A673 (cell line): ENCODE measurements around the gene EFHC2. TPM values are rescaled to one million over a fixed set of nuclear protein-coding genes. Genes with fewer than 3 reads are reported as not detected.
A peak's percentile ranks its signal among the peaks of the same experiment; 100 is the strongest.
"Not testable (repeated sequence)": the region's sequence is repeated elsewhere in the genome, so short reads cannot be mapped to it uniquely, and the experiment has no call there.

Experiments used
- BruUV-seq: library from RNA; stranded (reverse); fragments of 400-500 nt; replicated peaks from 2 replicates; lab custom pipeline; 2021; lab: Mats Ljungman, UMichigan
- CTCF ChIA-PET: fragments of 300-600 bp; sonication (Branson Sonifier 250); formaldehyde crosslinking; loops from one replicate; lab custom pipeline; 2022; ENCODE audit warnings: antibody characterized with exemption; lab: Charles Lee
- POLR2A ChIA-PET: fragments of 300-600 bp; sonication (Branson Sonifier 250); formaldehyde crosslinking; loops from one replicate; lab custom pipeline; 2022; ENCODE audit warnings: antibody characterized with exemption; ENCODE audit not compliant: low non-redundant PET; lab: Charles Lee
- DNase-seq: peaks from one replicate; pipeline ENCODE4 v3.0.0-alpha.2; 2015; ENCODE audit warnings: low spot score
- H3K27ac ChIP-seq: fragments of 200-600 bp; sonication (generic); 2 replicates; pipeline ENCODE4 v1.5.1; 2016; ENCODE audit warnings: mixed run types, low read depth, mild to moderate bottlenecking, mixed read lengths, antibody characterized with exemption, low read length; ENCODE audit not compliant: poor library complexity, severe bottlenecking
- H3K27me3 ChIP-seq: fragments of 200-600 bp; sonication (generic); replicated peaks from 2 replicates; pipeline ENCODE4 v1.6.1; 2017; ENCODE audit warnings: mixed run types, low read depth, mild to moderate bottlenecking, mixed read lengths, antibody characterized with exemption, low read length; ENCODE audit not compliant: insufficient read depth, poor library complexity
- H3K36me3 ChIP-seq: fragments of 200-600 bp; sonication (generic); 2 replicates; pipeline ENCODE4 v1.6.1; 2016; ENCODE audit warnings: mixed run types, mild to moderate bottlenecking, mixed read lengths, antibody characterized with exemption, low read length; ENCODE audit not compliant: insufficient read depth, poor library complexity, severe bottlenecking
- H3K4me1 ChIP-seq: fragments of 200-600 bp; sonication (generic); 2 replicates; pipeline ENCODE4 v1.6.1; 2017; ENCODE audit warnings: mixed run types, mild to moderate bottlenecking, mixed read lengths, antibody characterized with exemption, low read length; ENCODE audit not compliant: insufficient read depth, poor library complexity, severe bottlenecking
- H3K4me3 ChIP-seq: fragments of 200-600 bp; sonication (generic); 2 replicates; pipeline ENCODE4 v1.5.1; 2016; ENCODE audit warnings: low read depth, mixed run types, mild to moderate bottlenecking, mixed read lengths, low read length; ENCODE audit not compliant: poor library complexity, severe bottlenecking
- H3K9me3 ChIP-seq: fragments of 200-600 bp; sonication (generic); 2 replicates; pipeline ENCODE4 v1.6.1; 2016; ENCODE audit warnings: mixed run types, low read depth, mild to moderate bottlenecking, mixed read lengths, antibody characterized with exemption, low read length; ENCODE audit not compliant: poor library complexity, severe bottlenecking
- CTCF ChIP-seq: fragments of 300-800, 200-600 bp; sonication (generic); conservative IDR thresholded peaks from 2 replicates; pipeline ENCODE4 v1.5.1; 2017; ENCODE audit warnings: low read depth, mild to moderate bottlenecking, antibody characterized with exemption, low read length, moderate library complexity, mixed read lengths
- EZH2 ChIP-seq: fragments of 200-600 bp; sonication (generic); IDR thresholded peaks from 2 replicates; pipeline ENCODE4 v1.6.1; 2017; ENCODE audit warnings: borderline replicate concordance, low read depth, mild to moderate bottlenecking, mixed read lengths, antibody characterized with exemption, low read length; ENCODE audit not compliant: poor library complexity, severe bottlenecking
- intact Hi-C: fragments of 100-400 bp; cut with micrococcal nuclease; formaldehyde crosslinking; loops from one replicate; pipeline ENCODE4 v1.10.0; 2022; ENCODE audit not compliant: unreplicated experiment
- total RNA-seq: library from RNA; stranded (reverse); gene quantifications from 2 replicates; pipeline ENCODE4 v1.2.3, GENCODE V29; 2021

Gene EFHC2
- total RNA-seq, 1 experiment from 2014 or later = 0.11 TPM

GRCh38 chrX:44202596-44202995, 140.9 kb downstream of the EFHC2 start:
- Histone ChIP-seq H3K27me3 (peaks cover 17% of the 10 kb centered on the region), H3K36me3 (no peaks in the 10 kb centered on the region), H3K4me3 (no peak overlapping the region), H3K9me3 (no peaks in the 10 kb centered on the region), H3K27ac (no peak overlapping the region), H3K4me1 (no peaks in the 10 kb centered on the region)
- no TSS peak for BruUV-seq
- ChIA-PET POLR2A (no interaction called here), CTCF (interaction anchor here (0.8 kb wide), 1 partner anchor 244 kb away, joined by 3 read pairs; no protein-coding TSS in a partner anchor)
- TF ChIP-seq EZH2 = no peak
- no peak for TF ChIP-seq CTCF
- DNase-seq = no peak
- intact Hi-C loops = loop anchor here (10.0 kb wide), 1 partner anchor 58 kb away; no protein-coding TSS in a partner anchor

GRCh38 chrX:44189116-44189515, 154.4 kb downstream of the EFHC2 start:
- no peaks in the 10 kb centered on the region for H3K36me3 ChIP-seq
- no peaks in the 10 kb centered on the region for H3K9me3 ChIP-seq
- TF ChIP-seq EZH2 (no peak), CTCF (no peak)
- no peak overlapping the region for H3K27ac ChIP-seq
- ChIA-PET POLR2A (no interaction called here), CTCF (no interaction called here)
- intact Hi-C loops = no loop called here
- H3K4me1 ChIP-seq = no peaks in the 10 kb centered on the region
- BruUV-seq = no TSS peak
- DNase-seq = no peak
- no peaks in the 10 kb centered on the region for H3K27me3 ChIP-seq
- H3K4me3 ChIP-seq = no peak overlapping the region

GRCh38 chrX:44187915-44188314, 155.6 kb downstream of the EFHC2 start:
- H3K27ac ChIP-seq, H3K4me3 ChIP-seq, H3K27me3 ChIP-seq, H3K36me3 ChIP-seq, BruUV-seq, intact Hi-C loops, DNase-seq, CTCF ChIA-PET, H3K9me3 ChIP-seq, H3K4me1 ChIP-seq, POLR2A ChIA-PET: not testable (repeated sequence)

GRCh38 chrX:44183329-44183728, 160.1 kb downstream of the EFHC2 start:
- no peak for DNase-seq
- Histone ChIP-seq H3K27ac (no peak overlapping the region), H3K36me3 (no peaks in the 10 kb centered on the region), H3K27me3 (no peaks in the 10 kb centered on the region), H3K4me3 (no peak overlapping the region), H3K4me1 (no peaks in the 10 kb centered on the region), H3K9me3 (no peaks in the 10 kb centered on the region)
- ChIA-PET CTCF (no interaction called here), POLR2A (no interaction called here)
- no peak for TF ChIP-seq EZH2
- TF ChIP-seq CTCF = 0 out of 2 replicates have a peak, but pooled peaks have one; percentile 18
- no TSS peak for BruUV-seq
- intact Hi-C loops = no loop called here
